ENCODE measurements around the gene PLEKHG4B. TPM values are rescaled to one million over a fixed set of nuclear protein-coding genes. Genes with fewer than 3 reads are reported as not detected.

Gene PLEKHG4B
- total and polyA plus RNA-seq, 4 donors: under 0.01 to 0.05 (median 0.01) TPM; not detected in 1

DNA sequence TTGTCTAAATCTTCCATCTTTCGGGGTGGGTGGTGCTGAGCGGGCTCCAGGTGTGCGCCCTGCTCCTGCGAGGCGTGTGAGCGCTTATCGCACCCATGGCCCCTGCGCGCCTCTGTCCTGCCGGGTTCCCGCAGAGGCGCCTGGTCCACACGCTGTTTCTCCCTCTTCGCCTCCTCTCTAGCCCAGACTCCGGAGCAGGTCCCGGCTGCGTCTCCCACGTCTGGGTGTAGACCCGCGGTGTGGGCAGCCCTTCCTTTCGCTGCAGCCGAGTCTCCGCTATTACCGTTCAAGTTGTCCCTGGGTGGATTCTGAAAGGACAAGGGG is 40.5 kb upstream of the PLEKHG4B start:
- TF ChIP-seq, protein P1, sequence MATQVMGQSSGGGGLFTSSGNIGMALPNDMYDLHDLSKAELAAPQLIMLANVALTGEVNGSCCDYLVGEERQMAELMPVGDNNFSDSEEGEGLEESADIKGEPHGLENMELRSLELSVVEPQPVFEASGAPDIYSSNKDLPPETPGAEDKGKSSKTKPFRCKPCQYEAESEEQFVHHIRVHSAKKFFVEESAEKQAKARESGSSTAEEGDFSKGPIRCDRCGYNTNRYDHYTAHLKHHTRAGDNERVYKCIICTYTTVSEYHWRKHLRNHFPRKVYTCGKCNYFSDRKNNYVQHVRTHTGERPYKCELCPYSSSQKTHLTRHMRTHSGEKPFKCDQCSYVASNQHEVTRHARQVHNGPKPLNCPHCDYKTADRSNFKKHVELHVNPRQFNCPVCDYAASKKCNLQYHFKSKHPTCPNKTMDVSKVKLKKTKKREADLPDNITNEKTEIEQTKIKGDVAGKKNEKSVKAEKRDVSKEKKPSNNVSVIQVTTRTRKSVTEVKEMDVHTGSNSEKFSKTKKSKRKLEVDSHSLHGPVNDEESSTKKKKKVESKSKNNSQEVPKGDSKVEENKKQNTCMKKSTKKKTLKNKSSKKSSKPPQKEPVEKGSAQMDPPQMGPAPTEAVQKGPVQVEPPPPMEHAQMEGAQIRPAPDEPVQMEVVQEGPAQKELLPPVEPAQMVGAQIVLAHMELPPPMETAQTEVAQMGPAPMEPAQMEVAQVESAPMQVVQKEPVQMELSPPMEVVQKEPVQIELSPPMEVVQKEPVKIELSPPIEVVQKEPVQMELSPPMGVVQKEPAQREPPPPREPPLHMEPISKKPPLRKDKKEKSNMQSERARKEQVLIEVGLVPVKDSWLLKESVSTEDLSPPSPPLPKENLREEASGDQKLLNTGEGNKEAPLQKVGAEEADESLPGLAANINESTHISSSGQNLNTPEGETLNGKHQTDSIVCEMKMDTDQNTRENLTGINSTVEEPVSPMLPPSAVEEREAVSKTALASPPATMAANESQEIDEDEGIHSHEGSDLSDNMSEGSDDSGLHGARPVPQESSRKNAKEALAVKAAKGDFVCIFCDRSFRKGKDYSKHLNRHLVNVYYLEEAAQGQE (IDR thresholded peaks at IDR 0.05): no peak
- TF ChIP-seq FOXA2 (IDR thresholded peaks at IDR 0.05) (no peak), YY1 (IDR thresholded peaks at IDR 0.05) (no peak), HNF4A (conservative IDR thresholded peaks at IDR 0.05) (no peak), FOXA1 (IDR thresholded peaks at IDR 0.05) (no peak), HNF4G (IDR thresholded peaks at IDR 0.05) (no peak), NR2F2 (IDR thresholded peaks at IDR 0.05) (no peak), JUND (IDR thresholded peaks at IDR 0.05) (no peak), SP1 (IDR thresholded peaks at IDR 0.05) (no peak), EGR1 (IDR thresholded peaks at IDR 0.05; ENCODE audit: low read depth in 2 of 2) (no peak), RXRA (IDR thresholded peaks at IDR 0.05) (no peak), GABPA (IDR thresholded peaks at IDR 0.05 in 1 of 2, conservative IDR thresholded peaks at IDR 0.05 in 1 of 2) (no peak)
- TF ChIP-seq, protein P2, sequence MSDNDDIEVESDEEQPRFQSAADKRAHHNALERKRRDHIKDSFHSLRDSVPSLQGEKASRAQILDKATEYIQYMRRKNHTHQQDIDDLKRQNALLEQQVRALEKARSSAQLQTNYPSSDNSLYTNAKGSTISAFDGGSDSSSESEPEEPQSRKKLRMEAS (IDR thresholded peaks at IDR 0.05): no peak
- TF ChIP-seq, protein P3, sequence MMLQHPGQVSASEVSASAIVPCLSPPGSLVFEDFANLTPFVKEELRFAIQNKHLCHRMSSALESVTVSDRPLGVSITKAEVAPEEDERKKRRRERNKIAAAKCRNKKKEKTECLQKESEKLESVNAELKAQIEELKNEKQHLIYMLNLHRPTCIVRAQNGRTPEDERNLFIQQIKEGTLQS (IDR thresholded peaks at IDR 0.05): no peak
- H3K9ac ChIP-seq (ENCODE audit: low read depth in 1 of 2, low read length in 2 of 2): no peak overlapping the region
- H3K4me3 ChIP-seq (ENCODE audit: low read depth in 1 of 3, low read length in 3 of 3): no peak overlapping the region
- H3K4me1 ChIP-seq (ENCODE audit: control insufficient read depth in 4 of 4, insufficient read depth in 4 of 4, low read length in 3 of 4): peaks cover 0 to 7% (median 2%) of the 10 kb centered on the region in 4 donors
- DNase-seq (ENCODE audit: low spot score): no peak
- H3K27ac ChIP-seq (ENCODE audit: low read depth in 1 of 2, low read length in 2 of 2): no peak overlapping the region
- no peaks in the 10 kb centered on the region for H3K36me3 ChIP-seq (ENCODE audit: control insufficient read depth in 4 of 4, insufficient read depth in 3 of 4, low read depth in 1 of 4, low read length in 3 of 4)
- no peaks in the 10 kb centered on the region for H3K9me3 ChIP-seq (ENCODE audit: control insufficient read depth in 4 of 4, low read length in 3 of 4)
- H3K27me3 ChIP-seq (ENCODE audit: control insufficient read depth in 4 of 4, insufficient read depth in 4 of 4, low read length in 3 of 4): peaks cover 0 to 6% (median 3%) of the 10 kb centered on the region in 4 donors
- 67% methylated on average over 24 of the region's 24 CpGs for WGBS

DNA sequence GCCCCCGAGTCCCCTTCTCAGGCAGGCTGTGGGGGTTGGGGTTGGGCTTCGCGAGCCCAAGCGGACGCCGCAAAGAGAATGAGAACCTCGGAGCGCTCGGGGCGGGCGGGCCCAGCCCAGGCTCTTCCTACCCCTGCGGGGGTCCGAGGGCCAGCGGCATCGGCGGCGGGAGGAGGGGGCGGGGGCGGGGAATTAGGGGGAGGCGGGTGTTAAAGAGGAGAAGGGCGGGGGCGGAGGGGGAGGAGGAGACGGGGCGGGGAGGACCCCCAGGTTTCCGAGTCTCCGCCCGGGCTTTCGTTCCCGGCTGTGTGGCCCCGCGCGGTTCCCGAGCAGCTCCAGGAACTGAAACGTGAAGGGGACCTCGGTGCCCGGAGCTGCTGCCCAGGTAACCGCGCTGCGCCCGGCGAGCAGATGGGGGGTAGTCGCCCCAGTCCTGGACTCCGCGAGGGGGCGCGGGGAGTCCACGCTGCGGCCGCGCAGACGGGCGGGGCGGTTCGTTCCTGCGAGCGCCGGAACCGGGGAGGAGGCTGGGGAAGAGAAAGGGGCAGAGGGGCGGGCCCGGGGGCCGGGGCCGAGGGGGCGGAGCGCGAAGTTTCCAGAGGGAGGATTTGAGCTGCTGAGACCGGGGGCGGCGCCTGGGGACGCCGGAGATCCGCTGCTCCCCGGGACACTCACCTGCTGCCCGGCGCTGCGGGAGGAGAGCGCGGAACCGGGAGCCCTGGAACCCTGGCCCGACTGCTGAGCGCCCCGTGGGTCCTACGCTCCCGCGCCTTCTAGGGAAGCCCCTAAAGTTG is 38.4 kb upstream of the PLEKHG4B start:
- Histone ChIP-seq H3K4me1 (ENCODE audit: control insufficient read depth in 4 of 4, insufficient read depth in 4 of 4, low read length in 3 of 4) (peaks cover 0 to 7% (median 2%) of the 10 kb centered on the region in 4 donors), H3K27ac (ENCODE audit: low read depth in 1 of 2, low read length in 2 of 2) (no peak overlapping the region), H3K9ac (ENCODE audit: low read depth in 1 of 2, low read length in 2 of 2) (no peak overlapping the region), H3K9me3 (ENCODE audit: control insufficient read depth in 4 of 4, low read length in 3 of 4) (no peaks in the 10 kb centered on the region), H3K36me3 (ENCODE audit: control insufficient read depth in 4 of 4, insufficient read depth in 3 of 4, low read depth in 1 of 4, low read length in 3 of 4) (no peaks in the 10 kb centered on the region), H3K4me3 (ENCODE audit: low read depth in 1 of 3, low read length in 3 of 3) (peak overlapping the region in 2 of 3 donors; percentile 35 to 64), H3K27me3 (ENCODE audit: control insufficient read depth in 4 of 4, insufficient read depth in 4 of 4, low read length in 3 of 4) (peaks cover 0 to 6% (median 3%) of the 10 kb centered on the region in 4 donors)
- DNase-seq (ENCODE audit: low spot score): peak; percentile 42
- TF ChIP-seq HNF4G (IDR thresholded peaks at IDR 0.05) (no peak), YY1 (IDR thresholded peaks at IDR 0.05) (no peak), FOXA1 (IDR thresholded peaks at IDR 0.05) (no peak), JUND (IDR thresholded peaks at IDR 0.05) (no peak), TAF1 (conservative IDR thresholded peaks at IDR 0.05) (no peak), NR2F2 (IDR thresholded peaks at IDR 0.05) (no peak), RAD21 (IDR thresholded peaks at IDR 0.05) (no peak), HNF4A (conservative IDR thresholded peaks at IDR 0.05) (no peak), FOXA2 (IDR thresholded peaks at IDR 0.05) (no peak), EGR1 (IDR thresholded peaks at IDR 0.05; ENCODE audit: low read depth in 2 of 2) (no peak), RXRA (IDR thresholded peaks at IDR 0.05) (no peak), SP1 (IDR thresholded peaks at IDR 0.05) (no peak)
- TF ChIP-seq, protein P3 (IDR thresholded peaks at IDR 0.05): no peak
- TF ChIP-seq, protein P1 (IDR thresholded peaks at IDR 0.05): no peak
- TF ChIP-seq, protein P4, sequence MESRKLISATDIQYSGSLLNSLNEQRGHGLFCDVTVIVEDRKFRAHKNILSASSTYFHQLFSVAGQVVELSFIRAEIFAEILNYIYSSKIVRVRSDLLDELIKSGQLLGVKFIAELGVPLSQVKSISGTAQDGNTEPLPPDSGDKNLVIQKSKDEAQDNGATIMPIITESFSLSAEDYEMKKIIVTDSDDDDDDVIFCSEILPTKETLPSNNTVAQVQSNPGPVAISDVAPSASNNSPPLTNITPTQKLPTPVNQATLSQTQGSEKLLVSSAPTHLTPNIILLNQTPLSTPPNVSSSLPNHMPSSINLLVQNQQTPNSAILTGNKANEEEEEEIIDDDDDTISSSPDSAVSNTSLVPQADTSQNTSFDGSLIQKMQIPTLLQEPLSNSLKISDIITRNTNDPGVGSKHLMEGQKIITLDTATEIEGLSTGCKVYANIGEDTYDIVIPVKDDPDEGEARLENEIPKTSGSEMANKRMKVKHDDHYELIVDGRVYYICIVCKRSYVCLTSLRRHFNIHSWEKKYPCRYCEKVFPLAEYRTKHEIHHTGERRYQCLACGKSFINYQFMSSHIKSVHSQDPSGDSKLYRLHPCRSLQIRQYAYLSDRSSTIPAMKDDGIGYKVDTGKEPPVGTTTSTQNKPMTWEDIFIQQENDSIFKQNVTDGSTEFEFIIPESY (IDR thresholded peaks at IDR 0.05): no peak
- TF ChIP-seq, protein P2 (IDR thresholded peaks at IDR 0.05): no peak
- TF ChIP-seq, protein P5, sequence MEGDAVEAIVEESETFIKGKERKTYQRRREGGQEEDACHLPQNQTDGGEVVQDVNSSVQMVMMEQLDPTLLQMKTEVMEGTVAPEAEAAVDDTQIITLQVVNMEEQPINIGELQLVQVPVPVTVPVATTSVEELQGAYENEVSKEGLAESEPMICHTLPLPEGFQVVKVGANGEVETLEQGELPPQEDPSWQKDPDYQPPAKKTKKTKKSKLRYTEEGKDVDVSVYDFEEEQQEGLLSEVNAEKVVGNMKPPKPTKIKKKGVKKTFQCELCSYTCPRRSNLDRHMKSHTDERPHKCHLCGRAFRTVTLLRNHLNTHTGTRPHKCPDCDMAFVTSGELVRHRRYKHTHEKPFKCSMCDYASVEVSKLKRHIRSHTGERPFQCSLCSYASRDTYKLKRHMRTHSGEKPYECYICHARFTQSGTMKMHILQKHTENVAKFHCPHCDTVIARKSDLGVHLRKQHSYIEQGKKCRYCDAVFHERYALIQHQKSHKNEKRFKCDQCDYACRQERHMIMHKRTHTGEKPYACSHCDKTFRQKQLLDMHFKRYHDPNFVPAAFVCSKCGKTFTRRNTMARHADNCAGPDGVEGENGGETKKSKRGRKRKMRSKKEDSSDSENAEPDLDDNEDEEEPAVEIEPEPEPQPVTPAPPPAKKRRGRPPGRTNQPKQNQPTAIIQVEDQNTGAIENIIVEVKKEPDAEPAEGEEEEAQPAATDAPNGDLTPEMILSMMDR (IDR thresholded peaks at IDR 0.05; ENCODE audit: low read depth, low read length, missing input control): no peak
- 3% methylated on average over 84 of the region's 84 CpGs for WGBS
